Panc1 (cell line): Measurements from ENCODE around the gene VARS2. TPM values are rescaled to one million over a fixed set of nuclear protein-coding genes. Genes with fewer than 3 reads are reported as not detected.

Source experiments
- ATAC-seq: fragments of 200-7000 bp; cut with Tn5 transposase; 2 replicates; pipeline ENCODE4 v1.9.1; 2020; ENCODE audit warnings: mild to moderate bottlenecking, moderate library complexity
- BruUV-seq: library from RNA; stranded (reverse); fragments of 400-500 nt; replicated peaks from 2 replicates; lab custom pipeline; 2021; lab: Mats Ljungman, UMichigan
- CTCF ChIA-PET: fragments of 300-600 bp; sonication (Branson Sonifier 250); formaldehyde crosslinking; loops from one replicate; lab custom pipeline; 2022; ENCODE audit warnings: antibody characterized with exemption; lab: Charles Lee
- POLR2A ChIA-PET: fragments of 300-600 bp; sonication (Branson Sonifier 250); formaldehyde crosslinking; loops from one replicate; lab custom pipeline; 2022; ENCODE audit warnings: antibody characterized with exemption; lab: Charles Lee
- DNase-seq: peaks from one replicate; pipeline ENCODE4 v3.0.0-alpha.2; 2010; ENCODE audit warnings: low read depth, low spot score
- H3K27ac ChIP-seq: 2 replicates; pipeline ENCODE4 v1.5.1; 2011; ENCODE audit warnings: mild to moderate bottlenecking, low read length, inconsistent platforms
- H3K27me3 ChIP-seq: fragments of 200-500 bp; sonication (Bioruptor generic); 2 replicates; pipeline ENCODE4 v1.6.0; 2014; ENCODE audit warnings: low read length, inconsistent platforms; ENCODE audit not compliant: control insufficient read depth, insufficient read depth
- H3K36me3 ChIP-seq: fragments of 200-500 bp; sonication (Bioruptor generic); 2 replicates; pipeline ENCODE4 v1.5.1; 2014; ENCODE audit warnings: inconsistent platforms, mild to moderate bottlenecking, low read length, moderate library complexity; ENCODE audit not compliant: control insufficient read depth, insufficient read depth
- H3K4me1 ChIP-seq: 2 replicates; pipeline ENCODE4 v1.5.1; 2011; ENCODE audit warnings: inconsistent platforms, mild to moderate bottlenecking, low read length, moderate library complexity; ENCODE audit not compliant: control insufficient read depth, insufficient read depth
- H3K4me3 ChIP-seq, 2 experiments: 2 replicates each; pipeline ENCODE4 v1.5.1; 2011 to 2012; ENCODE audit warnings: low read depth in 2 of 2, low read length in 2 of 2, mild to moderate bottlenecking in 2 of 2, inconsistent platforms in 1 of 2, moderate library complexity in 1 of 2
- H3K9me3 ChIP-seq: fragments of 200-500 bp; sonication (Bioruptor generic); 2 replicates; pipeline ENCODE4 v1.5.1; 2014; ENCODE audit warnings: low read depth, mild to moderate bottlenecking, inconsistent platforms, low read length, moderate library complexity; ENCODE audit not compliant: control insufficient read depth, insufficient read depth
- POLR2AphosphoS5 ChIP-seq: IDR thresholded peaks from 2 replicates; pipeline ENCODE4 v1.6.1; 2012; ENCODE audit warnings: mild to moderate bottlenecking, low read depth, low read length, moderate library complexity
- SIN3A ChIP-seq: IDR thresholded peaks from 2 replicates; pipeline ENCODE4 v1.6.1; 2012; ENCODE audit warnings: low read depth, mild to moderate bottlenecking, low read length, moderate library complexity, borderline replicate concordance; ENCODE audit not compliant: insufficient read depth
- TCF7L2 ChIP-seq: IDR thresholded peaks from 2 replicates; pipeline ENCODE4 v1.6.1; 2011; ENCODE audit warnings: mild to moderate bottlenecking, low read depth, low read length, inconsistent platforms
- in situ Hi-C: cut with HindIII; loops from 2 replicates; pipeline ENCODE4 v1.10.0; 2016; ENCODE audit warnings: low sequenced_read_pairs, low pct_unique_long_range_greater_than_20kb
- intact Hi-C: fragments of 100-400 bp; cut with micrococcal nuclease; formaldehyde crosslinking; loops from one replicate; pipeline ENCODE4 v1.10.0; 2022; ENCODE audit not compliant: unreplicated experiment
- total RNA-seq: library from RNA; stranded (reverse); gene quantifications from one replicate; pipeline ENCODE4 v1.2.1, GENCODE V29; 2021; ENCODE audit not compliant: unreplicated experiment
- TF ChIP-seq, protein P1 (sequence below), 2 experiments: IDR thresholded peaks; 2 replicates each; pipeline ENCODE4 v1.6.1; 2011 to 2012; ENCODE audit warnings: low read depth in 2 of 2, control low read depth in 1 of 2, low read length in 1 of 2, mild to moderate bottlenecking in 1 of 2, moderate library complexity in 1 of 2; ENCODE audit not compliant: insufficient read depth in 1 of 2
- TF ChIP-seq, protein P2 (sequence below): fragments of 450-650 bp; IDR thresholded peaks from 2 replicates; pipeline ENCODE4 v1.5.1; 2017; ENCODE audit warnings: mild to moderate bottlenecking

VARS2 gene
- total RNA-seq, 1 experiment from 2014 or later = 42.7 TPM

DNA sequence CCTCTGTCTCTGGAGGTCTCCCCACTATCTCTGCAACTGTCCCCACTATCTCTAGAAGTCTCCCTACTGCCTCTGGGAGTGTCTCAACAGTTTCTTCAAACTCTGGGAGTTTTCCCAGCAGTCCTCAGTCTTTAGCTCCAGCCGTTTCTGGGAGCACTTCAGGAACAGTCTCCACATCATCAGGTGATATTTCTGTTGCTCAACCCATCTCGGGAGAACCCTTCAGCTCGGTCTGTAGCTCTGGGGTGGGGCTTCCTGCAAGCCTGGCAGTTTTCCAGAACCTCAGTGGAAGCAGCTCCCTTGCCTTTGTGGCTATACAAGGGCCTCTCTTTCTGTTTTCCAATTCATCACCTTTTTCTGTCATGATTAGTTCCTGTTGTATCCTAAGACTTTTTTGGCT, 21.0 kb downstream of the VARS2 start:
- in situ Hi-C loops (no loop called here), intact Hi-C loops (no loop called here)
- no peaks in the 10 kb centered on the region for H3K27me3 ChIP-seq
- TF ChIP-seq POLR2AphosphoS5 (no peak), SIN3A (no peak), TCF7L2 (no peak)
- TF ChIP-seq, protein P1, sequence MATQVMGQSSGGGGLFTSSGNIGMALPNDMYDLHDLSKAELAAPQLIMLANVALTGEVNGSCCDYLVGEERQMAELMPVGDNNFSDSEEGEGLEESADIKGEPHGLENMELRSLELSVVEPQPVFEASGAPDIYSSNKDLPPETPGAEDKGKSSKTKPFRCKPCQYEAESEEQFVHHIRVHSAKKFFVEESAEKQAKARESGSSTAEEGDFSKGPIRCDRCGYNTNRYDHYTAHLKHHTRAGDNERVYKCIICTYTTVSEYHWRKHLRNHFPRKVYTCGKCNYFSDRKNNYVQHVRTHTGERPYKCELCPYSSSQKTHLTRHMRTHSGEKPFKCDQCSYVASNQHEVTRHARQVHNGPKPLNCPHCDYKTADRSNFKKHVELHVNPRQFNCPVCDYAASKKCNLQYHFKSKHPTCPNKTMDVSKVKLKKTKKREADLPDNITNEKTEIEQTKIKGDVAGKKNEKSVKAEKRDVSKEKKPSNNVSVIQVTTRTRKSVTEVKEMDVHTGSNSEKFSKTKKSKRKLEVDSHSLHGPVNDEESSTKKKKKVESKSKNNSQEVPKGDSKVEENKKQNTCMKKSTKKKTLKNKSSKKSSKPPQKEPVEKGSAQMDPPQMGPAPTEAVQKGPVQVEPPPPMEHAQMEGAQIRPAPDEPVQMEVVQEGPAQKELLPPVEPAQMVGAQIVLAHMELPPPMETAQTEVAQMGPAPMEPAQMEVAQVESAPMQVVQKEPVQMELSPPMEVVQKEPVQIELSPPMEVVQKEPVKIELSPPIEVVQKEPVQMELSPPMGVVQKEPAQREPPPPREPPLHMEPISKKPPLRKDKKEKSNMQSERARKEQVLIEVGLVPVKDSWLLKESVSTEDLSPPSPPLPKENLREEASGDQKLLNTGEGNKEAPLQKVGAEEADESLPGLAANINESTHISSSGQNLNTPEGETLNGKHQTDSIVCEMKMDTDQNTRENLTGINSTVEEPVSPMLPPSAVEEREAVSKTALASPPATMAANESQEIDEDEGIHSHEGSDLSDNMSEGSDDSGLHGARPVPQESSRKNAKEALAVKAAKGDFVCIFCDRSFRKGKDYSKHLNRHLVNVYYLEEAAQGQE (IDR thresholded peaks at IDR 0.05; ENCODE audit: insufficient read depth in 1 of 2, low read depth in 2 of 2, low read length in 1 of 2) = no peak
- TF ChIP-seq, protein P2, sequence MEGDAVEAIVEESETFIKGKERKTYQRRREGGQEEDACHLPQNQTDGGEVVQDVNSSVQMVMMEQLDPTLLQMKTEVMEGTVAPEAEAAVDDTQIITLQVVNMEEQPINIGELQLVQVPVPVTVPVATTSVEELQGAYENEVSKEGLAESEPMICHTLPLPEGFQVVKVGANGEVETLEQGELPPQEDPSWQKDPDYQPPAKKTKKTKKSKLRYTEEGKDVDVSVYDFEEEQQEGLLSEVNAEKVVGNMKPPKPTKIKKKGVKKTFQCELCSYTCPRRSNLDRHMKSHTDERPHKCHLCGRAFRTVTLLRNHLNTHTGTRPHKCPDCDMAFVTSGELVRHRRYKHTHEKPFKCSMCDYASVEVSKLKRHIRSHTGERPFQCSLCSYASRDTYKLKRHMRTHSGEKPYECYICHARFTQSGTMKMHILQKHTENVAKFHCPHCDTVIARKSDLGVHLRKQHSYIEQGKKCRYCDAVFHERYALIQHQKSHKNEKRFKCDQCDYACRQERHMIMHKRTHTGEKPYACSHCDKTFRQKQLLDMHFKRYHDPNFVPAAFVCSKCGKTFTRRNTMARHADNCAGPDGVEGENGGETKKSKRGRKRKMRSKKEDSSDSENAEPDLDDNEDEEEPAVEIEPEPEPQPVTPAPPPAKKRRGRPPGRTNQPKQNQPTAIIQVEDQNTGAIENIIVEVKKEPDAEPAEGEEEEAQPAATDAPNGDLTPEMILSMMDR = no peak
- no peak for ATAC-seq
- no peak for DNase-seq
- no peaks in the 10 kb centered on the region for H3K9me3 ChIP-seq
- H3K4me3 ChIP-seq = no peak overlapping the region
- no peak overlapping the region for H3K27ac ChIP-seq
- H3K4me1 ChIP-seq = no peaks in the 10 kb centered on the region
- H3K36me3 ChIP-seq = no peaks in the 10 kb centered on the region
- ChIA-PET POLR2A (no interaction called here), CTCF (interaction anchor here (0.7 kb wide), 1 partner anchor 221 kb away, joined by 3 read pairs; no protein-coding TSS in a partner anchor)
- no TSS peak for BruUV-seq

DNA sequence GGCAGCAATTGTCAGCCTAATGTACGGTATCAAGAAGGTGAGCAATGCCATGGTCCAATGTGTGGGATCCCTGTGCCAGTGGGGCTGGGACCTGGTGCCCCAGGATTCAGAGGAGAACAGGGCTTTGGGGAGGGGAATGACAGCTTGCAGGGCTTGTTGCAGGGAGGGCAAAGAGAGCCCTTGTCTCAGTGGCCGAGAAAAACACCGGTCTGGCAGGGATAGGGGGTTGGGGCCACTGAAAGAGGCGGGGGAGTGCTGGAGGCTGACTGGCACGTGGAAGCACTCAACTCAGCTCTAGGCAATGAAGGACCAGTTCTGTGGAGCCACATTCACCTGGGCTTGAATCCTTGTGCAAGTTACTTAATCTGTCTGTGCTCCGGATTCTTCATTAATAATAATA, 23.2 kb downstream of the VARS2 start:
- Histone ChIP-seq H3K27me3 (no peaks in the 10 kb centered on the region), H3K27ac (no peak overlapping the region), H3K9me3 (no peaks in the 10 kb centered on the region), H3K36me3 (no peaks in the 10 kb centered on the region), H3K4me3 (no peak overlapping the region), H3K4me1 (peaks cover 2% of the 10 kb centered on the region; the same call in 1 of the 2 replicates)
- TF ChIP-seq POLR2AphosphoS5 (no peak), SIN3A (no peak), TCF7L2 (no peak)
- TF ChIP-seq, protein P1 (IDR thresholded peaks at IDR 0.05; ENCODE audit: insufficient read depth in 1 of 2, low read depth in 2 of 2, low read length in 1 of 2) = no peak
- TF ChIP-seq, protein P2 = no peak
- DNase-seq (no peak), ATAC-seq (no peak)
- in situ Hi-C loops (no loop called here), intact Hi-C loops (no loop called here)
- ChIA-PET CTCF (no interaction called here), POLR2A (no interaction called here)
- BruUV-seq = no TSS peak
